C4-2B (cell line): ENCODE results near the gene PIGL.

Experiments used
- H3K27ac ChIP-seq: fragments of 450-650 bp; 2 replicates; pipeline ENCODE4 v1.5.1; 2017
- CTCF ChIP-seq: fragments of 450-650 bp; conservative IDR thresholded peaks from 2 replicates; pipeline ENCODE4 v1.5.1; 2017; ENCODE audit warnings: mild to moderate bottlenecking
- ZFX ChIP-seq: fragments of 450-650 bp; IDR thresholded peaks from 2 replicates; pipeline ENCODE4 v1.6.1; 2017

The PIGL gene

GRCh38 chr17:16281351-16281750, 64.3 kb downstream of the PIGL start:
- TF ChIP-seq CTCF = no peak
- H3K27ac ChIP-seq = no peak overlapping the region

GRCh38 chr17:16282522-16282921, 65.5 kb downstream of the PIGL start:
- H3K27ac ChIP-seq = no peak overlapping the region
- TF ChIP-seq CTCF = no peak
- TF ChIP-seq ZFX = no peak

GRCh38 chr17:16283705-16284104, 66.7 kb downstream of the PIGL start:
- no peak for TF ChIP-seq ZFX
- TF ChIP-seq CTCF = no peak
- no peak overlapping the region for H3K27ac ChIP-seq

GRCh38 chr17:16285646-16286008, 68.6 kb downstream of the PIGL start:
- TF ChIP-seq CTCF (no peak; the same call in 1 of the 2 replicates), ZFX (no peak)
- no peak overlapping the region for H3K27ac ChIP-seq

GRCh38 chr17:16286009-16286946, 69.3 kb downstream of the PIGL start:
- no peak overlapping the region for H3K27ac ChIP-seq
- TF ChIP-seq CTCF (no peak), ZFX (no peak)

GRCh38 chr17:16286947-16287562, 70.0 kb downstream of the PIGL start:
- no peak for TF ChIP-seq CTCF
- TF ChIP-seq ZFX = no peak
- H3K27ac ChIP-seq = no peak overlapping the region

- H3K27ac ChIP-seq = no peak overlapping the region
- TF ChIP-seq CTCF (no peak), ZFX (no peak)
These were observed 70.6 kb downstream of the PIGL start for GRCh38 chr17:16287563-16288027.
